GM19438 (cell line): ENCODE results near the gene SDCBP2.
"Not testable (repeated sequence)": the region's sequence is repeated elsewhere in the genome, so short reads cannot be mapped to it uniquely, and the experiment has no call there.

ENCODE experiments used
- ATAC-seq: cut with Tn5 transposase; IDR thresholded peaks from one replicate; pipeline ENCODE4 v1.9.1; 2021; ENCODE audit warnings: low read depth; ENCODE audit not compliant: unreplicated experiment

The SDCBP2 gene

DNA sequence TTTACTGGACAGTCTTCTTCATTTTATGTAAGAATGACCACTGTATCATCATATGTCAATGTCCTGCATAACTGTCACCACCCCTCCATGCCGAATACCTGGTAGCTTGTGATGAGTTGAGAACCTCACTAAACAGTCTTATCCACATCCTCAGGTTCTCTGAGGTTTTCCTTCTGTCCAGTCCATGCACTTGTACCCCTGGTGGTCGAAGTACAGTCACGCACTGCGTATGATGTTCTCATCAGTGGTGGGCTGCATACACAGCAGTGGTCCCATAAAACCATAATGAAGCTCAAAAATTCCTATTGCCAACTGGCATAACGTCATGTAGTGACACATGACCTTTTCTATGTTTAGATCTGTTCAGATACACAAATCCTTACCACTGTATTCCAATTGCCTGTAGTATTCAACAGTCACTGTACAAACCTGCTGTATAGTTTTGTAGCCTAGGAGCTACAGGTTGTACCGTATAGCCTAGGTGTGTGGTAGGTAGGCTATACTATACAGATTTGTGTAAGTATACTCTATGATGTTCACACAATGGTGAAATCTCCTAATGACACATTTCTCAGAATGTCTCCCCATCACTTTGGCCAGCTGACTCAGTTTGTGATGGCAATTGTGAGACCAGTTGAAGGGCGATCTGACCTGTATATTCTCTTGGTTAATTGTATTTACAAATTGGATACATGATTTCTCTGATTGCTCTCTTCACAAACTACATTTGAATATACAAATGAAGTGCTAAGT is 31.3 kb upstream of the SDCBP2 start:
- ATAC-seq, result no peak

DNA sequence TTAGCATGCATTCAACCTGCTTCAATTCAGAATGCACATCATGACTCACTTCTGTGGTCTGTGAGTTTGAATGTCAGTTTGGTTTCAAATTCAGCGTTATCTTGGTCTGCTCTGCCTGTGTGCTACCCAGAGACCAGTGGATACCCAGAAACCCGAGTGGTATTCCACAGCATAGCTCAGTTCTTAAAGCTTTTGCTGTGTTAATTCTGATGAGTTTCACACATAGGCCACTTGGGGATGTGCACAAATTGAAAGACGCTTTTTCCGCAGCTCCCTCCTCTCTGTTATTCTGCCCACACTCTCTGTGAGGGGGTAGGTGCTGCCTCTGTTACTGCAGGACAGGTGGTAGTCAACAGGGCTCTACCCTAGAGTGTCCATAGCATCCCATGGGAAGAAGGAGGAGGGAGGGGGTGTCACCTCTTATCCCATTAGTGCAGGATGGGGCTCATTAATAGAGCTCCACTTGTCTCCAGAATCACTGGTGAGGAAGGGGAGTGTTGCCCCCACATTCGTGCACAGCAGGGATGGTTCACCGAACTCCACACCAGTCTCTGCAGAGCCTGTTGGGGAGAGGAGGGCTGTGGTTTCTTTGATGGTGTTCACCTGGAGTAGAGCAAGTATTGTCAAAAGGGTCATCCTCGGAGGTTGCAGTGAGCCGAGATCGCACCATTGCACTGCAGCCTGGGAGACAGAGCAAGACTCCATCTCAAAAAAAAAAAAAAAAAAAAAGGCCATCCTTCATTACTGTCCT is 29.2 kb upstream of the SDCBP2 start:
- no peak for ATAC-seq

DNA sequence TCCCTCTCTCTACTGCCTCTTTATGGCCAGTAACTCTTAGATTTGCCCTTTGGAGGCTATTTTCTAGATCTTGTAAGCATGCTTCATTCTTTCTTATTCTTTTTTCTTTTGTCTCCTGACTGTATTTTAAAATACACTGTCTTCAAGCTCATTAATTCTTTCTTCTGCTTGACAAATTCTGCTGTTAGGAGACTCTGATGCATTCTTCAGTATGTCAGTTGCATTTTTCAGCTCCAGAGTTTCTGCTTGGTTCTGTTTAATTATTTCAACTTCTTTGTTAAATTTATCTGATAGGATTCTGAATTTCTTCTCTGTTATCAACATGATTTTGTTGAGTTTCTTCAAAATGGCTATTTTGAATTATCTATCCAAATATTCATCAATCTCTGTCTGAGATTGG is 25.0 kb upstream of the SDCBP2 start:
- ATAC-seq, result no peak

DNA sequence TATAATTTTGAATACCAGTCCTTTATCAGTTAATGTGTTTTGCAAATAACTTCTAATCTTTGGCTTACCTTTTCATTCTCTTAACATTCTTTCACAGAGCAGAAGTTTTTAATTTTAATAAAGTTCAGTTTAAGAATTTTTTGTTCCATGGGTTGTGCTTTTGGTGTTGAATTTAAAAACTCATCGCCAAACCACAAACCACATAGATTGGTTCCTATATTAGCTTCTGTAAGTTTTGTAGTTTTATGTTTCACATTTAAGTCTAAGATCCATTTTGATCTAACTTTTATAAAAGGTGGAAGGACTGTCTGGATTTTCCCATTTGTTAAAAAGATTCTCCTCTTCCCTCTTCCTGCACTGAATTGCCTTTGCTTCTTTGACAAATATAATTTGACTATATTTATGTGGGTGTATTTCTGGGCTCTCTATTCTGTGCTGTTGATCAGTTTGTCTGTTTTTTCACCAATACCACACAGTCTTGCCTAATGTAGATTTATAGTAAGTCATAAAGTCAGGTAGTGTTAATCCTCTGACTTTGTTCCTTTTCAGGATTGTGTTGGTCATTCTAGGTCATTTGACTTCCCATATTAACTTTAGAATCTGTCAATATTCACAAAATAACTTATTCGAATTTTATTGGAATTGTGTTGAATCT is 17.5 kb upstream of the SDCBP2 start:
- no peak for ATAC-seq

DNA sequence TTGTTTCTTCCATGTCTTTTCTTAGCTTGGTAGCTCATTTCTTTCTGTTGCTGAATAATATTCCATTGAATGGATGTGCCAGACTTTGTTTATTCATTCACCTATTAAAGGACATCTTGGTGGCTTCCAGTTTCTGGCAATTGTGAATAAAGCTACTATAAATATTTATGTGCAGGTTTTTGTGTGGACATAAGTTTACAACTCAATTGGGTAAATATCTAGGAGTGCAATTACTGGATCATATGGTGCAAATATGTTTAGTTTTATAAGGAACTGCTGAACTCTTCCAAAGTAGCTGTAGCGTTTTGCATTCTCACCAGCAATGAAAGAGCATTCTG is 16.8 kb upstream of the SDCBP2 start:
- no peak for ATAC-seq

DNA sequence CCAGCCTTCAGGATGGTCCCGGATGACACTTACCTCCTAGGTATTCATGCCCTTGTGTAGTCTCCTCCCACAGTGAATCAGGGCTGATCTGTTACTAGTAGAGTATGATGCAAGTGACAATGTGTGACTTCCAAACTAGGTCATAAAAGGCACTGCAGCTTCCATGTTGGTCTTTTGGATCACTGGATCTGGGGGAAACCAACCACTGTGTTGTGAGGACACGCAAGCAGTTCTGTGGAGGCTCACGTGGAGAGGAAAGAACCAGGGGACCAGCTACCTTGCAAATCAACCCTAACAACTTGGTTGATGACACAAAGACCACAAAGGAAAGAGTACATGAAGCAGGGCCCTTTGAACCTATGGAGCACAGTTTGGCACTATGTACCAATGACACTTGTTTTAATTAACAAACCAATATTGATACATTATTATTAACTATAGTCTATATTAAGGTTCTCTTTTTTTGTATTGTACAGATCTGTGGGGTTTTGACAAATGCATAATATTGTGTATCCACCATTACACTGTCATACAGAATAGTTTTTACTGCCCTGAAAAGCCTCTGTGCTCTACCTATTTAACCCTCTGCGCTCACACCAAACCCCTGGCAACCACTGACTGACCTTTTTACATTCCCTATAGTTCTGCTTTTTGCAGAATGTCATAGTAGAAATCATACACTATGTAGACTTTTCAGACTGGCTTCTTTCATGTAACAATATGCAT is 16.3 kb upstream of the SDCBP2 start:
- no peak for ATAC-seq

DNA sequence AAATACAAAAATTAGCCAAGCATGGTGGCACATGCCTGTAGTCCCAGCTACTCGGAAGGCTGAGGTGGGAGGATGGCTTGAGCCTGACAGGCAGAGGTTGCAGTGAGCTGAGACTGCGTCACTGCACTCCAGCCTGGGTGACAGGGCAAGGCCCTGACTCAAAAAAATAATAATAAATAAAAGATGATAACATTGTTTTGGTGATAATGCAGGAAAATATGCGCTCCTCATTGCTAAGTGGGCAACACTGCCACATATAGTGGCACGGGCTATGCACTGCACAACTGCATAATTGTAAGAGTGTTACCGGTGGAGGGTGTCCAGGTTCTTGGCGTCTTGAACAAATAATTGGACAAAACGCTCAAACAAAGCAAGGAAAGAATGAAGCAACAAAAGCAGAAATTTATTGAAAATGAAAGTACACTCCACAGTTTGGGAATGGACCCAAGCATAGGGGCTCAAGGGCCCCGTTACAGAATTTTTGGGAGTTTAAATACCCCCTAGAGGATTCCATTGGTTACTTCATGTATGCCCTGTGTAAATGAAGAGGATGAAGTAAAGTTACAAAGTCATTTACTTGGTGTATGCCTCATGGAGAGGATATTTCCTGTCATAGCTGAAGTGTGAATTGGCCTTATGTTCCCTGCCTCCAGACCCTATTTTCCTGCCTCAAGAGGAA is 14.6 kb upstream of the SDCBP2 start:
- not testable (repeated sequence) for ATAC-seq

DNA sequence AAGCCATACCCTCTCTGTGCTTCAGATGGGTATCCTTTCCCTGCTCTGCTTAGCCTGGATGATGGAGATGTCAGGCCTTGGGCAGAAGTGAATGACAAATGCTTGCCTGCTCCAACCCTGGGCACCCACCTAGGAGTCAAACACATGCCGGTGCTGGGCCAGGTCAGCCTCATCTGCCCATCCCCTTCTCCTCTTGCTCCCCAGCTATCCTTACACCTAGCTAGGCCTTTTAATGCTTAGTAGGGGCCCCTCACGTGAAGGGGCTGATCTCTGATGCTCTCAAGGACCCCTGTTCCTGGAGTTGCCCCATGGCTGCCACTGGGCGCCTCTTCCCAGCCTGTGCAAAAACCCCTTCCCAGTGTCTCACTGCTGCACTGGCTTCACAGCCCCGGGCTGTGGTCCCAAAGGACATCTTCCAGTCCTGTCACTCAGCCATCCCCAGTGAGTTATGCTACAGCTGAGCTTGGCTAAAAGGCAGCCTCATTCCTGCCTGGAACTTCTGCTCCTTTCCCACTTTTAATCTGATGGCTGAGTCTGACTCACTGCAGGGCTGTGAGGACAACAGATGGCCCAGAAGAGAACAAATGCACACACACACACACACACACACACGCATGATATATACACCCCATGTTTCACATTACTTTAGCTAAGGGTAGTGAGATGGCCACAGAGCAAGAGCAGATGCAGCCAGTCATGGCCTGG is 12.8 kb upstream of the SDCBP2 start:
- no peak for ATAC-seq

DNA sequence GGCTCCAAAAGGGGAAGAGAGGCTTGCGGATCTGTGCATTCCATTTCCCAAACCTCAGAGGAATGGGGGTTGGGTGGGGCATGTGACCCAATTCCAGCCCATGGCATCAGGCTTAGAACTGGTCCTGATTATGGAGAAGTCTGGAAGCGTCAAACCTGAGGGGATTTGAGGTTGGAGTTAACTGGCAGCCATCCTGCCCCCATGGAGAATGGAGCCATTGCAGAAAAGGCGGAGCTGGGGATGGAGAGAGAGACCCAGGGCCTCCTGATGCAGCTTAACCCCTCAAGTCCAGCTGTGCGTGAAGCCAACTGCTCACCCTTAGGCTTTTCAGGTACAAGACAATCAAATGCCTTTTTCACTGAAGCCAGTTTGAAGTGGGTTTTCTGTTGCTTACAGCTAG is 9.9 kb upstream of the SDCBP2 start:
- no peak for ATAC-seq

DNA sequence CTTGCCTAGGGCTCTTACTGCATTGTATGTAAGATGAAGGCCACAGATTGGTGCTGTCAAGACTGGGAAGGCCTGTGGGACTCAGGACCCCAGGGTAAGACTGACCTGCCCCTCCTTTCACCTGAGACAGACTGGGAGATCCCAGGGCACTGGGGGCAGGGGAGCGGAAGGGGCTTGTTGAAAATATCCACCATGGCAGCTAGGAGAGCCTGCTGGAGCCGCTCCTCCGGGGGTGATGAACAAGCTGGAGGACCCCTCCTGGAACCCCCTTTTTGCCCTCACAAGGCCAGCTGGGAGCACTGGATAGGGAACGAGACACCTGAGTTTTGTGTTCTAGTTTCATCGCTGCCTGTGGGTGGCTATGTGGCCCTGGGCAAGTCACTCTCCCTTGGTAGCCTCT is 9.2 kb upstream of the SDCBP2 start:
- ATAC-seq, result no peak

DNA sequence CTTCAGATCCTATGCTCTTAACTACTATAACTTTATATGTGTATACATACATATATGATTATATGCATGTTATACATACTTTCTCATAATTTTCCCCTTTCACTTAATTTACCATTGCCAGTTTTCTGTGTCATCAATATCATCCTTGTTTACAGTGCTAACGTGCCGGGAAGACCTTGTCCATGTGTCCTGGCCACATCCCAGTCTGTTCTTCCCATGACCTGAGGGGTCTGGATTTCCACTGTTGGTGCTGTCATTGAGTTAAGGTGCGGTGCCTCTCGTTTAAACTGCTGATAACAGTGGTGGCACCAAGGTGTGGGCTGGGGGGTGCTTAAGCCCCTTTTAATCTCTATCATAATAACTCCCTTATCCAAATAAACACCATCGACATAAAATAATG is 8.5 kb upstream of the SDCBP2 start:
- no peak for ATAC-seq

DNA sequence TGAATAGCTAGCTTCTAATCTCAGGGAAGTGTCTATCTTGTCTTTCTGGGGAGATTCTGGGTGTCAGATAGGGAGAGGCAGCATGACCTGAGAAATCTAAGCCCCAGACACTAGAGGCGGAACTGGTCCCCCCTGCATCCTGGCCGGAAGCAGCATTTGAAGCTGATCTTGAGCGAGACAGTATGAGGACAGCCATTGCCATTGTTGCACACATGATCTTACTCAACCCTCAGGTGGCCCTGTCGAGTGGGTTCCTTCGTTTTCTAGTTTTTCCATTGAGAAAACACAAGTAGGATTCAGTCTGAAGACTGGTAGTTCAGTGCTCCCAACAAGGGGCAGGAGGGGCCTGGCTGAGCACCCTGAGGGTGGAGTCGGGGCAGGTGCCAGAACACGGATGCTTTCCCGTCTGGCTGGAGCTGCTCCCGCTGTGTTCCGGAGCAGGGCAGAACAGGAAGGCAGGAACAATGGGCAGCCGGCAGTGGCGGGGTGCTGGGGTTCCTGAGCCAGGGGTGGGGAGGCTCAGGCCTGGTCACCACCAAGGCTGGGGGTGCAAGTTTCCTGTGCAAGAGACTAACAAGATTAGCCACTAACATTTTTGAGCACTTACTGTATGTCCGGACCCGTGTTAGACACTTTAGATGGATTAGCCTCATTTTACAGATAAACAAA is 7.9 kb upstream of the SDCBP2 start:
- no peak for ATAC-seq

DNA sequence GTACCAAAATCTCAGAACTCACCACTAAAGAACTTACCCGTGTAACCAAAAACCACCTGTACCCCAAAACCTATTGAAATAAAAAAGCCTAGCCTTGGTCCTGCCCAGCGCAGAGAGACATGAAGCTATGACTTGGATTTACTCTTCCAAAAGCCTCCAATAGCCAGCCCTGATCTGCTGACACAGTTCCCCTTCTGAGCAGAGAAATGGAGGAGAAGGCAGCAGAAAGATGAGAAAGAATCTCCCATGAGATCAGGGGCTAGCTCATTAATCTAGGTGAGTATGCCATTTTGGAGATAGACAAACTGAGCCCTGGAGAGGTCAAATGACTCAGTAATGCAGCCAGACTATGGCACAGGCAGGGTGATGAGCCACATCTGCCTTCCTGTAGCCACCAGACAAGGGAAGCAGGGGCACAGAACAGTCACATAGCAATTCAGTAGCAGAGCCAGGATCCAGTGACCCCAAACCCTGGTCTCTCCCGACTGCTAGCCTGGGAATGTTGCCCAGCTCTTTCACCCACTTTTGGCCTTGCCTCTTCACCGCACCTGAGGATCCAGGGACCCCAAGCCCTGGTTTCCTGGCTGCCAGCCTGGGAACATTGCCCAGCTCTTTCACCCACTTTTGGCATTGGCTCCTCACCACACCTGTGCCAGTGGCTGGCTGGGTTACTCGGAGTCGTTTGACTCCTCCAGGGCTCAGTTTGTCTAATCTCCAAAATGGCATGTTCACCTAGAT is 7.2 kb upstream of the SDCBP2 start:
- no peak for ATAC-seq

DNA sequence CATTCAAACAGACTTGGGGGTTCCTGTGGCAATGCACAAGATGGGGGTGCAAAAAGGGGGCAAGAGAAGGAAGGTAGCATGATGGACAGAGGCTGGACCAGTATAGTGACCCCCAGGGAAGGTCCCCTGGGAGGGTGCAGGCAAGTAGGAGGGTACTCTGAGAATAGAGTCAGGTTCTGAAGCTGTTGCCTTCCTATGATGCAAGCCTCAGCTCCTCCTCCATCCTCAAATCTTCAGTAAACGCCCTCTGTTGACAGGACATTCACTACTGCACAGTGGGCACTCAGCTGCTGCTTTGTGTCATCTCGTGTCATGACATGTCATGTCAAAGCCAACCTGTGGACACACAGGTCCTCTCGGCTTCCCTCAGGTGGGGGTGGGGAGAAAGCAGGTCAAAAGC is 5.8 kb upstream of the SDCBP2 start:
- no peak for ATAC-seq

DNA sequence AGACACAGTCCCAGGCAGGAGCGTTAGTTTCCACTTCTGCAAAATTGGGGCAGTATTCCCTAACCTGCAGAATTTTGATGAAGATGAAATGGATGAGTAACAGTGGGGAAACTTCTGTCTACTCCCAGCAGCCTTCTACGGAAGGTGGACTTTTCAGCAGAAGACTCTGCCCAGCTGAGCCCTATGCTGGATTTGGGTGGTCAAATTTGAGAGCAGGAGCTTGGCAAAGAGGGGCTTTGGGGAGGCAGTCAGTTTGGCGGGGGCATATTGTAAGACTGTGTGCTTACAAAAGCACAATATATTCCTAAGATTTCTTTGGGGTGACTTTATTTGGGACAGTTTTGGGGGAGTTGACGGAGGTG is 5.4 kb upstream of the SDCBP2 start:
- no peak for ATAC-seq

DNA sequence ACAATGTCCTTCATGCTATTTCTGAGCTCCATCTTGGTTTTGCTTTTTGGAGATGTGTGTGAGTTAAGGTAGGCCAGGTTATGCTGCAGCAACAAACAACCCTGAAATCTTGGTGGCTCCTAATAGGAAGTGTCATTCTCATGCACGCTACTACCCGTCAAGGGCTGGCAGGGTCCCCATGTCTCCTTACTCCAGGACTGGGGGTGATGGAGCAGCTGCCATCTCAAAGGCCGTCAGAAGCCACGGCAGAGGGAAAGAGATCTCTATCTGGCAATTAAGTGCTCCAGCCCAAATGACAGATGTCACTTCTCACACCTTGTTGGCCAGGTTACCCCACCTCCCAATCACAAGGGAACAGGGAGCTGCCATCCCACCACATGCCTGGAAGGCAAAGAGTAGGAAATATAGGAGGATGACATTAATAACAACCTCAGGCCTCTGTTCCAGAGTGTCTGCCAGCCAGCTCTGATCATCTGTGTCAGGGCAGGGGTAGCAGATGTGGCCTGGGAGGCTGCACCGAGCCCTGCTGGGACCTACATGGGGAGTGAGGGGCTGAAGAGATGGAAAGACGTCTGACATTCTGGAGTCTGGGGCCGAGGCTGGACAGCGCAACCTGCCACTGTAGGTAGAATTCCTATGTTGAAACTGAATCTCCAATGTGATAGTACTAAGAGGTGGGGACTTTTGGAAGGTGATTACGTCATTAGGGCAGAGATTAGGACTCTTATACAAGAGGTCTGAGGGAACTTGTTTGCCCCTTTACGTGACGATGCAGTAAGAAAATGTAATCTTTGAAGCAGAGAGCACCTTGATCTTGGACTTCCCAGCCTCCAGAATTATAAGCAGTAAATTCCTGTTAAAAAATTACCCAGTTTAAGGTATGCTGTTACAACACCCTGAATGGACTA is 4.8 kb upstream of the SDCBP2 start:
- no peak for ATAC-seq

DNA sequence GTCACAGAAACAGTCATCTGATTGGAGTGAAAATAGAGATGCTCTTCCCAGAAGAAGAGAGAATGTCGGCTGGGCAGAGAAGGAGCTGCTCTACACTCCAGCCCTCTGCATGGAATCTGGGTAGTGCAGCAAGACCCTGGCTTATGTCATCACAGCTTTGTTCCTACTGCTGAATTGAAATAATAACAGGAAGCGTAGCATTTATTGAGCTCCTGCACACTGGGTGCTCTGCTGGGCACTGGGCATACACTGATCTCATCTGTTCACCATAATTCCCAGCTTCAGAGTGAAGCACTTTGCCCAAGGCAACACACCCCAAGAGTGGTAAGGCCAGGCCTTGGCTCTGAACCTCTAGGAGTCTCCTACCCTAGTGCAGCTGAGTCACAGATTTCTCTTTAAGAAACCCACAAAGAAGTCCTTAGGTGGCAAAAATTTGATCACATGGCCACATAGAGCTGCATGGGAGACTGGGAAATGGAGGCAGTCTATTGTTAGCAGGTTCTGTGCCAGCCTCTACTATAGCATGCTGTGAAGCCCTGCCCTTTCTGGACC is 3.9 kb upstream of the SDCBP2 start:
- ATAC-seq, result no peak
